OCI-LY3 (cell line): ENCODE measurements around the gene LRPAP1.
"Not testable (repeated sequence)": the region's sequence is repeated elsewhere in the genome, so short reads cannot be mapped to it uniquely, and the experiment has no call there.

Experiments
- EZH2phosphoT487 ChIP-seq: fragments of 200-600 bp; shearing (Covaris generic); IDR thresholded peaks from 2 replicates; pipeline ENCODE4 v1.6.1; 2018; ENCODE audit warnings: antibody characterized with exemption, mixed run types, low read depth
- TF ChIP-seq, protein P1 (sequence below): fragments of 200-600, 300-600 bp; sonication (generic); IDR thresholded peaks from 2 replicates; pipeline ENCODE4 v1.5.1; 2014; ENCODE audit warnings: antibody characterized with exemption, low read length, low read depth

DNA sequence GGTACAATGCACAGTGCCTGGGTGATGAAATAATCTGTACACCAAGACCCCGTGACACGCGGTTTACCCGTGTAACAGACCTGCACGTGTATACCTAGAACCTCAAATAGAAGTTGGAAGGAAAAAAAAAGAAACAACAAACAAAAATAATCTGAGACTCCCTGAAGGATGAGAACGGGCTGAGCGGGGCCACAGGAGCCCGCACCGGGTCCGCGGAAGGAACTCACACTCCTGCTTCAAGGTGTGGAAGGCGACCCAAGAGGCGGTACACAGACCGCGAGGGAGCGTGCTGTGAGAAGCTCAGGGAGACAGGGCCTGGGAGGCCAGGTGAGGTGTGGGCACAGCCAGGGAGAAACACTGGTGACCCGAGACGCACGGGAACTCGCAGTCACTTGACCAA lies 42.1 kb upstream of the LRPAP1 start:
- TF ChIP-seq, protein P1, sequence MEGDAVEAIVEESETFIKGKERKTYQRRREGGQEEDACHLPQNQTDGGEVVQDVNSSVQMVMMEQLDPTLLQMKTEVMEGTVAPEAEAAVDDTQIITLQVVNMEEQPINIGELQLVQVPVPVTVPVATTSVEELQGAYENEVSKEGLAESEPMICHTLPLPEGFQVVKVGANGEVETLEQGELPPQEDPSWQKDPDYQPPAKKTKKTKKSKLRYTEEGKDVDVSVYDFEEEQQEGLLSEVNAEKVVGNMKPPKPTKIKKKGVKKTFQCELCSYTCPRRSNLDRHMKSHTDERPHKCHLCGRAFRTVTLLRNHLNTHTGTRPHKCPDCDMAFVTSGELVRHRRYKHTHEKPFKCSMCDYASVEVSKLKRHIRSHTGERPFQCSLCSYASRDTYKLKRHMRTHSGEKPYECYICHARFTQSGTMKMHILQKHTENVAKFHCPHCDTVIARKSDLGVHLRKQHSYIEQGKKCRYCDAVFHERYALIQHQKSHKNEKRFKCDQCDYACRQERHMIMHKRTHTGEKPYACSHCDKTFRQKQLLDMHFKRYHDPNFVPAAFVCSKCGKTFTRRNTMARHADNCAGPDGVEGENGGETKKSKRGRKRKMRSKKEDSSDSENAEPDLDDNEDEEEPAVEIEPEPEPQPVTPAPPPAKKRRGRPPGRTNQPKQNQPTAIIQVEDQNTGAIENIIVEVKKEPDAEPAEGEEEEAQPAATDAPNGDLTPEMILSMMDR: not testable (repeated sequence)
- TF ChIP-seq EZH2phosphoT487: not testable (repeated sequence)
